OCI-LY1 (cell line): ENCODE measurements around the gene EWSR1.

Experiments used
- CTCF ChIP-seq: fragments of 200-600 bp; sonication (generic), shearing (Covaris generic); IDR thresholded peaks from 2 replicates; pipeline ENCODE4 v1.5.1; 2017; ENCODE audit warnings: mild to moderate bottlenecking, antibody characterized with exemption, low read length, moderate library complexity, mixed read lengths
- EZH2 ChIP-seq: fragments of 200-600 bp; sonication (generic), shearing (Covaris generic); IDR thresholded peaks from 2 replicates; pipeline ENCODE4 v1.8.0; 2017; ENCODE audit warnings: borderline replicate concordance, mixed run types, mild to moderate bottlenecking, antibody characterized with exemption, low read length, moderate library complexity, mixed read lengths

- TF ChIP-seq CTCF = no peak
- no peak for TF ChIP-seq EZH2
Measured at GRCh38 chr22:29301716-29302401, 33.8 kb downstream of the EWSR1 start.
